HS-27A (cell line): Measurements from ENCODE around the gene MLH3.
"Not testable (repeated sequence)": the region's sequence is repeated elsewhere in the genome, so short reads cannot be mapped to it uniquely, and the experiment has no call there.

Experiments used
- DNase-seq: peaks from one replicate; pipeline ENCODE4 v3.0.0-alpha.2; 2012; ENCODE audit warnings: low read depth, missing footprints

Gene MLH3

GRCh38 chr14:75050852-75051555 lies at the start of gene MLH3:
MLH3 (minus strand) TSS chr14:75051467; CDS start chr14:75049655, 1,812 bp downstream.
- peak; percentile 22 for DNase-seq

GRCh38 chr14:75098682-75099081 lies 47.4 kb upstream of the MLH3 start:
- no peak for DNase-seq

GRCh38 chr14:75098212-75098611 lies 46.9 kb upstream of the MLH3 start:
- no peak for DNase-seq

- no peak for DNase-seq
Measured at GRCh38 chr14:75096959-75097358, 45.7 kb upstream of the MLH3 start.

- no peak for DNase-seq
Measured at GRCh38 chr14:75095690-75096089, 44.4 kb upstream of the MLH3 start.

- no peak for DNase-seq
Measured at GRCh38 chr14:75094896-75095295, 43.6 kb upstream of the MLH3 start.

GRCh38 chr14:75092698-75093097 lies 41.4 kb upstream of the MLH3 start:
- DNase-seq = no peak

GRCh38 chr14:75091251-75091650 lies 40.0 kb upstream of the MLH3 start:
- no peak for DNase-seq

- no peak for DNase-seq
Measured at GRCh38 chr14:75090353-75090752, 39.1 kb upstream of the MLH3 start.

GRCh38 chr14:75088566-75089373 lies 37.5 kb upstream of the MLH3 start:
- no peak for DNase-seq

GRCh38 chr14:75088153-75088552 lies 36.9 kb upstream of the MLH3 start:
- no peak for DNase-seq

- DNase-seq = no peak
Measured at GRCh38 chr14:75084513-75084912, 33.2 kb upstream of the MLH3 start.

GRCh38 chr14:75083271-75083670 lies 32.0 kb upstream of the MLH3 start:
- no peak for DNase-seq

- no peak for DNase-seq
Measured at GRCh38 chr14:75081660-75082229, 30.5 kb upstream of the MLH3 start.

- no peak for DNase-seq
Measured at GRCh38 chr14:75079521-75079920, 28.3 kb upstream of the MLH3 start.

- DNase-seq = no peak
Measured at GRCh38 chr14:75077794-75078193, 26.5 kb upstream of the MLH3 start.

- no peak for DNase-seq
Measured at GRCh38 chr14:75070383-75070782, 19.1 kb upstream of the MLH3 start.

- DNase-seq = no peak
Measured at GRCh38 chr14:75069811-75070145, 18.5 kb upstream of the MLH3 start.

GRCh38 chr14:75069121-75069810 lies 18.0 kb upstream of the MLH3 start, which contains the start of gene ZC2HC1C:
ZC2HC1C (plus strand) TSS chr14:75069641; CDS start chr14:75070574, 933 bp downstream.
- peak; percentile 51 for DNase-seq

GRCh38 chr14:75068294-75069120 lies 17.2 kb upstream of the MLH3 start:
- DNase-seq = no peak

- DNase-seq = not testable (repeated sequence)
Measured at GRCh38 chr14:75067765-75068164, 16.5 kb upstream of the MLH3 start.

GRCh38 chr14:75067212-75067611 lies 15.9 kb upstream of the MLH3 start:
- DNase-seq = no peak
